ENCODE measurements around the gene PDE11A.

DNA sequence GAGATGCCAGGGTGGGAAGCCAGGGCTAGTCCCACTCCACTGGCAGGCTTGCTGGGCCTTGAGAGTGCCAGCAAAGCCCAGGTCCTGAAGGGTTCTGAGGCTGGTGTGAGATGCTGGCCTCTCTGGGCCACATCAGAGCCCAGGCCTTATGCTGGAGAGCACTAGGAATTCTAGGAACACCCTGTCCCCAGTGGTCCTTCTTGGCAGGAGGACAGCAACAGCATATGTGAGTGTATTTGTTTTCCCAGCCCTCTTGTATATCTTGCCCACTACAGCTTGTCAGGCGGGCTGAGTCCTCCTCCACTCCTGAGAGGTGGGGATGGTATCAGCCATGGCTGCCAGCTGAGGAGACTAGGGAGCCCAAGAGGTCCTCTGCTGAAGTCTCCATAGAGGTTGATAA lies 327.0 kb downstream of the PDE11A start:
- TF ChIP-seq ELF4 (IDR thresholded peaks at IDR 0.05) (no peak), CTBP1 (IDR thresholded peaks at IDR 0.05; ENCODE audit: borderline replicate concordance) (no peak), TARDBP (IDR thresholded peaks at IDR 0.05) (no peak), L3MBTL2 (conservative IDR thresholded peaks at IDR 0.05) (no peak)
